ENCODE measurements around the gene SORBS2.

DNA sequence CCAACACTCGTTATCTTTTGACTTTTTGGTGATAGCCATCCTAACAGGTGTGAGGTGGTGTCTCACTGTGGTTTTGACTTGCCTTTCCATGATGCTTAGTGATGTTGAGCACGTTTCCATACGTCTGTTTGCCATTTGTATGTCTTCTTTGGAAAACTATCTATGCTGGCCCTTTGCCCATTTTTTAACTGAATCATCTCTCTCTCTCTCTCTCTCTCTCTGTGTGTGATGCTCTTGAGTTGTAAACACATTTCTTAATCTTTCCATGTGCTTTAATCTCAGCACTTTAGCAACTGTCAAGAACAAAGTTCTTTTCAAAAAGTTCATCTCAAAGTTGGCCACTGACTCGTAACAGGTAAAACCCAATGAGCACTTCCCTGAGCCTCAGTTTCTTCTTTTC is 10.5 kb downstream of the SORBS2 start:
- TF ChIP-seq, protein P1, sequence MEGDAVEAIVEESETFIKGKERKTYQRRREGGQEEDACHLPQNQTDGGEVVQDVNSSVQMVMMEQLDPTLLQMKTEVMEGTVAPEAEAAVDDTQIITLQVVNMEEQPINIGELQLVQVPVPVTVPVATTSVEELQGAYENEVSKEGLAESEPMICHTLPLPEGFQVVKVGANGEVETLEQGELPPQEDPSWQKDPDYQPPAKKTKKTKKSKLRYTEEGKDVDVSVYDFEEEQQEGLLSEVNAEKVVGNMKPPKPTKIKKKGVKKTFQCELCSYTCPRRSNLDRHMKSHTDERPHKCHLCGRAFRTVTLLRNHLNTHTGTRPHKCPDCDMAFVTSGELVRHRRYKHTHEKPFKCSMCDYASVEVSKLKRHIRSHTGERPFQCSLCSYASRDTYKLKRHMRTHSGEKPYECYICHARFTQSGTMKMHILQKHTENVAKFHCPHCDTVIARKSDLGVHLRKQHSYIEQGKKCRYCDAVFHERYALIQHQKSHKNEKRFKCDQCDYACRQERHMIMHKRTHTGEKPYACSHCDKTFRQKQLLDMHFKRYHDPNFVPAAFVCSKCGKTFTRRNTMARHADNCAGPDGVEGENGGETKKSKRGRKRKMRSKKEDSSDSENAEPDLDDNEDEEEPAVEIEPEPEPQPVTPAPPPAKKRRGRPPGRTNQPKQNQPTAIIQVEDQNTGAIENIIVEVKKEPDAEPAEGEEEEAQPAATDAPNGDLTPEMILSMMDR (IDR thresholded peaks at IDR 0.05) = no peak
- TF ChIP-seq POLR2A (IDR thresholded peaks at IDR 0.05) = no peak

Measured in uterus (tissue), 2 donors.